GM21529 (cell line): ENCODE results near the gene NAP1L1.

ENCODE experiments used
- ATAC-seq: cut with Tn5 transposase; IDR thresholded peaks from one replicate; pipeline ENCODE4 v1.9.1; 2021; ENCODE audit not compliant: unreplicated experiment

Gene NAP1L1, protein sequence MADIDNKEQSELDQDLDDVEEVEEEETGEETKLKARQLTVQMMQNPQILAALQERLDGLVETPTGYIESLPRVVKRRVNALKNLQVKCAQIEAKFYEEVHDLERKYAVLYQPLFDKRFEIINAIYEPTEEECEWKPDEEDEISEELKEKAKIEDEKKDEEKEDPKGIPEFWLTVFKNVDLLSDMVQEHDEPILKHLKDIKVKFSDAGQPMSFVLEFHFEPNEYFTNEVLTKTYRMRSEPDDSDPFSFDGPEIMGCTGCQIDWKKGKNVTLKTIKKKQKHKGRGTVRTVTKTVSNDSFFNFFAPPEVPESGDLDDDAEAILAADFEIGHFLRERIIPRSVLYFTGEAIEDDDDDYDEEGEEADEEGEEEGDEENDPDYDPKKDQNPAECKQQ

DNA sequence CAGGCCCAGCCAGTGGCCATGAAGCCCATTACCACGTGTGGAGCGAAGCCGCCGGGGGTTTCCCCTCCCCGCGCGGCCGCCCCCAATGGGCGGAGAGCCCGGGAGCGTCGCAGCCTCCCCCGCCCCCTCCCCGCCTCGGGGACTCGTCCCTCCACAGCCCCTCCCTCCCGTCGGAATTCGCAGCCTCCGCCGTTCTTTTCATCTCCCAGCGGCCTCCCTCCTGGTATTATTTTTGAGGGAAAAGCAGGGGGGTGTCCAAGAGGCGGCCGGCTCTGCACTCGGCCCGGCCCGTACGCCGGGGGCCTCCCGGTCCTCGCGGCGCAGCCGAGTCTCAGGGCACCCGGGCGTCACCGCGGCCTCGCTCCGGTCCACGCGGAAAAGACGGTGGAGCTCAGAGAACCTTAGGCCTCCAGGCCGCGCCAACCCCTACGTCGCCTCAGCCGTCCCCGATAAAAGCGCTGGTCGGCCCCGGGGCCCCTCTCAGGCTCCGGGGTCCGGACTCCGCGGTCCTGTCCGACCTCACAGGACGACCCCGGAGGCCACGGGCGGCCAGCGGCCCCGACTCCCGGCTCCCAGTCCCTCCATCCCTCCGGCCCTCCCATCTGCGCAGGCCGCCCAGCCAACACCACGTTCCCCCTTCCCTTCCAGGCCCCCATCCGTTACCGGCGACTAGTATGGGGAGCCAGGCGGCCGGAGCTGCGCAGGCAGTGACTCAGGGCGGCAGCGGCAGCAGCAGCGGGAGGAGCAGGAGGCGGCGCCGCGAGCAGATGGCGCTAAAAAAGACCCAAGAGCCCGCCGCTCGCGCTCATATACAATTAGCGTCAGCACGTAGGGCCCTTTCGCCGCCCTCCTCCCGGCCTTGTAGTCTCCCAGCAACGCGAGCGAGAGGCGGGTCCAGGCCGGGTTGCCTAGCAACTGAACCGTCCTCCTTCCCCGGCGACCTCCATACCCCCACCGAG is at the start of gene NAP1L1:
TSS of gene NAP1L1 (minus strand) at position 782 of the 959 bp plus-strand sequence. CDS start 10,466 bp downstream, outside the sequence.
- peak; percentile 91 for ATAC-seq

DNA sequence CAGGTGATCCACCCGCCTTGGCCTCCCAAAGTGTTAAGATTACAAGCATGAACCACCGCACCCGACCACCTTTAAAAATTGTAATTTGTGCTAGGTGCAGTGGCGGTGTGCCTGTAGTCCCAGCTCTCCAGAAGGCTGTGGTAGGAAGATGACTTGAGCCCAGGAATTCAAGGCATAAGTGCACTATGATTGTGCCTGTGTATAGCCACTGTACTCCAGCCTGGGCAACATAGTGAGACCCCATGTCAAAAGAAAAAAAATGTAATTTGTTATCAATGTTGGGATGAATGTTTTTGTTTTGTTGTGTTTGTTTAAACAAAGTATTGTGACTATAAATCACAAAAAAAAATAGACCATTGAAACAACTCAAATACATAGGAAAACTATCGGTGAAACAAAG is 43.1 kb upstream of the NAP1L1 start:
- no peak for ATAC-seq

DNA sequence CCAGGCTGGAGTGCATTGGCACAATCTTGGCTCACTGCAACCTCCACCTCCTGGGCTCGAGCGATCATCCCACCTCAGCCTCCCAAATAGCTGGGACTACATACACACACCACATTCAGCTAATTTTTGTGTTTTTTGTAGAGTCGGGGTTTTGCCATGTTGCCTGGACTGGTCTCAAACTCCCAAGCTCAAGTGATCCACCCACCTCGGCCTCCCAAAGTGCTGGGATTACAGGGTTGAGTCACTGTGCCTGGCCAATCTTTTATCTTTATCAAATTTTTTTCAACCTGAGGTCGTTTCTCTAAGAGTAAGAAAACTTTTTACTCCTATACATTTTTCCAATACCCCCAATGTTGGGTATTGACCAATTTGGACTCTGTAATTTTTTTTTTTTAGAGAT is 40.0 kb upstream of the NAP1L1 start:
- ATAC-seq, result no peak

DNA sequence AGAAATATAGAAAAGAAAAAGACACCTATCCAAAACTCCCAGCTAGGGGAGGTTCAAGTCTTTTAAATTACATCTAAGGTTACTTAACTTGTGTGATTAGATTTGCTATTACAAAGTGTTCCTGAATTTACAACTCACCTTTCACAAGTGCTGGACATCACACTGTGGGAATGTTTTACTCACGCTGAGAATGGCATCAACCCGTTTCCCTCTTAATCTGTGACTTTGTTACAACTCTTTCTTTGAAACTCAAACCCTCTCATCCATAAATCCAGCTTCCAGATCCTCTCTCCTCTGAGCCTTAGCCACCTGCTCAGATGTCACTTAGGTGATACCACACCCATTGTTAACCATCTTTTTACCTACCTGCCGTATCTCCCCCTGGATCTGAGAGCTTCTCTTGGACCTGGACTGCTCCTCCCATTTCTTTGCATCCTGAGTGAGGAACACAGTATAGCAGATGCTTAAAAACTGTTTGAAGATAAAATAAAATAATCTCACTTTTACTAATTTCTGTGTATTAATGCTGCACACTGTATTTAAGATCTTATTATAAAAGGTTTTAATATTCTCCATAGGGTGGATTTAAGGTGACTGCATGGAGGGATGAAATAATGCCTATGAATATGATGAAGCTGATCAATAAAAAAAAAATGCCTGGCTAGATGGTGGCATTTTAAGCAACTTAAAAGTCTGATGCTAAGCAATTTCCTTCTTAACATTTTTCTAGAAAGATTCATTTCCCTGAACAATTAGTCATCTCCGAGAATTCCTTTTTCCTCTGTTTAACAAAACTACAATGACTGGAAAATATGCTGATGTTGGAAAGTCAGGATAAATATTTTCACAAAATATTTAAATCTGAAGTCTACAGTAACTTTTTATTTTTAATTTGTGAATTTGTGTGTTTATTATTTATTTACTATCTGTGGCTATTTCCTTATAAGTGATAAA is 39.1 kb upstream of the NAP1L1 start:
- no peak for ATAC-seq

DNA sequence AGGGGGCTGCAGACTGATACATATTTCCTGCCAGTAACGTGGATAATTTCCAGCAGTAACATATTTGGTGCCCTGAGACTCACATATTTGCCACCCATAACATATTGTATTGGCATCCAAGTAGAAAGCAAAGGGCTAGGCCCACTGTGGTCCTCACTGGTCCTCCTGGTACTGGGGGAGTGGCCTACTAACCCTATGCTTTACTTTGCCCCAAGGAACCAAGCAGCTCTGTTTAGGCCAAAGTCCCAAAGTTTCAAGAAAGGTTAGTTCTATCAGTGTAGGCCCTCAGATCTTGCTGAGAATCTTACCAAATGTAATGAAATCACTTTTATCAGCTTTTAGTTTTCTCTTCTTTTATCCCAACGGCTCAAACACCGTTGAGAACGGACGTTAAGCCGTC is 35.4 kb upstream of the NAP1L1 start:
- ATAC-seq, result no peak

DNA sequence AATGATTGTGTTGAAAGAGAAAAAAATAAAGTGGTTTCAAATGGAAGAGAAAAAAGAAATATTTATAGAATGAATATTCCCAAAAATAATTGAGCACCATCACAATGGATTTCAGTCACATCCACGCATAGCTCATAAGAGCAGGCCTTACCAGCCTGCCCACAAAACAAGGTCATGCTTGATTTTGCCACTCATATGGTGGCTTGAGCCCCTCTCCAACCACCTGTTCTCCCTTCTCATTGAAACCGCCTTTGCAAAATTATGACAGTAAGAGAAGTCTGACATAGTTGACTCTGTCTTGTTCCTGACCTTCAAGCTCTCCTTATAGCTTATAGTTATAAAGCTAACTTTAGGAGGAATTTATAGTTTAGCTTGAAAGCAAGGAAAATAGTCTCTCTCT is 33.3 kb upstream of the NAP1L1 start:
- no peak for ATAC-seq

DNA sequence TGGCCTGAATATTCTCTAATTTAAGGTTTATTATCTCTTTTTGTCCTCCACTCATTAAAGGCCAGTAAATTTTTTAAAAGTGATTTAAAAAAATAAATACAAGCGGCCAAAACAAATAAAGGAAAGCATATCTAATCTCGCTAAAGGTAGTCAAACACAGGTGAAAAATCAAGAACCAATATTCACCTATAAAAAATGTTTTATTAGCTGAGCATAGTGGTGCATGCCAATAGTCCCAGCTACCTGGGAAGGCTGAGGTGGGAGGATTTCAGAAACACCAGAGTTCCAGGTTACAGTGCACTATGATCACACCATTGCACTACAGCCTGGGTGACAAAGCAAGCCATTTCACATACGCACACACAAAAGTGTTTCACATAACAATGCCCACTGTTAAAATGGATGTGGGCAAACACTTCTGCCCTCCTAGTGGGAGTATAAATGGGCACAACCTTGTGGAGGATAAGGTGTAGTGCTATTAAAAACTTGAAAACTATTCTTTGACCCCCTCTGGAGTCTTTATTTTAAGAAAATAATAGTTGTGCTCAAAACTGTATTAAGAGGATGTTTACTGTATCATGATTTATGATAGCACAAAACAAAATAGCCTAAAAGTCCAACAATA is 32.7 kb upstream of the NAP1L1 start:
- no peak for ATAC-seq

DNA sequence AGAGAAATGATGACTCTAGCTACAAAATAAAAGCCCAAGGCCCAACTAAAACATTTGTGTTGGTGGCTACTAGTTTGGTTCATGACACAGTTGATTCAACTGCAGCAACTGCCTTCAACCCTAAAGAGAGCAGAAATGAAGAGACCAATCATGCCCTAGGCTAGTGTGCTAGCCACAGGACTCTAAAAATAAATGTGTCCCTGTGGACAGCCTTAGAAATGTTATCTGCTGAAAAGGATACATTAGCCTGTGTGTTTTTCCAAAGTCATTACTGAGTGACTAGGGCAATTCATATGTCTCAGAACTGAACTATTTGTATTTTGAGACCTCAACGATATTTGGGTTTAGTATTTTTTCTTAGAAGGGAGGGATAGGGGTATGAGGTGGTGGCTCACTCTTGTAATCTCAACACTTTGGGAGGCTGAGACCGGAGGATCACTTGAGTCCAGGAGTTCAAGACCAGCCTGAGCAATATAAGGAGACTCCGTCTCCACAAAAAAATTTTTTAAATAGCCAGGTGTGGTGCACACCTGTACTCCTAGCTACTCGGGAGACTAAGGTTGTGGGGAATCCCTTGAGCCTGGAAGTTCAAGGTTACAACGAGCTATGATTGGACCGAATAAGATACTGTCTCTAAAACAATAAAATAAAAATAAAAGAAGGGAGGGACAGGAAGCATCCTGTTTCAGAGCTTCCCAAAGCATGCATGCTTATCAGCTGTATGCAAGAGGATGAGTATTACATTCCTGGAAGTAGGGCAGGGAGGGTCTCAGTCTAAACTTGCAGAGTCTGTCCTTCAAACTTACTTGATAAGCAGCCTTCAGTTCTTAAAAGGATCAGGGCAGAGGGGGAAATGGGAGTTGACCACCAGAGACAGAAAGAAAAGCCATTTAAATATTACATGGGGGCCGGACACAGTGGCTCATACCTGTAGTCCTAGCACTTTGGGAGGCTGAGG is 29.6 kb upstream of the NAP1L1 start:
- ATAC-seq, result no peak

DNA sequence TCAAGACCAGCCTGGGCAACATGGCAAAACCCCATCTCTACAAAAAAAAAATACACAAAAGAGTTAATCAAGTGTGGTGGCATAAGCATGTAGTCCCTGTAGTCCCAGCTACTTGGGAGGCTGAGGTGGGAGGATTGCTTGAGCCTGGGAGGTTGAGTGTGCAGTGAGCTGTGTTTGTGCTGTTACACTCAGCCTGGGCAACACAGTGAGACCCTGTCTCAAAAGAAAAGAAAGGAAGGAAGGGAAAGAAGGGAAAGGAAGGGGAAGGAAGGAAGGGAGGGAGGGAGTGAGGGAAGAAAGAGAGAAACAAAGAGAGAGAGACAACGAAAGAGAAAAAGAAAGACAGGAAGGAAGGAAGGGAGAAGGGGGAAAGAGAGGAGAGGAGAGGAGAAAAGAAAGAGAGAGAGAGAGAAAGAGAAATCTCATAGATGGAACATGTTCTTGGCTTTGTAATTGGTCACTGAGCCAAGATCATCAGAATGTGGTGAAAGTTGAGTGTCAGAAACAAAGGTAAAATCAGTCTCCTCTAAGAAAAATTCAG is 26.8 kb upstream of the NAP1L1 start:
- no peak for ATAC-seq

DNA sequence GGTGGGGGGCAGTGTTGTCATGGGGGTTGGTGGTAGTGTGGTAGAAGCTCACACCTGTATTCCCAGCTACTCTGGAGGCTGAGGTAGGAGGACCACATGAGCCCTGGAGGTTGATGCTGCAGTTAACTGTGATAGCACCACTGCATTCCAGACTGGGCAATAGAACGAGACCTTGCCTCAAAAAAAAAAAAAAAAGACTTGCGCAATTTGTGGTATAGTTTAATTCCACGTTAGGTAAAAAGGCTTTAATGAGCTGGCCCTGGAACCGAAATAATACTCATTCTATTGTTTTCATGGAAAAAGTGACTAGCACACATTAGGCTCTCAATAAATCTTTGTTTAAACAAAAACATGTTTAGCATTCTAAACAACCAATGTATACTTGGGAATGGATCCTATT is 25.4 kb upstream of the NAP1L1 start:
- no peak for ATAC-seq

DNA sequence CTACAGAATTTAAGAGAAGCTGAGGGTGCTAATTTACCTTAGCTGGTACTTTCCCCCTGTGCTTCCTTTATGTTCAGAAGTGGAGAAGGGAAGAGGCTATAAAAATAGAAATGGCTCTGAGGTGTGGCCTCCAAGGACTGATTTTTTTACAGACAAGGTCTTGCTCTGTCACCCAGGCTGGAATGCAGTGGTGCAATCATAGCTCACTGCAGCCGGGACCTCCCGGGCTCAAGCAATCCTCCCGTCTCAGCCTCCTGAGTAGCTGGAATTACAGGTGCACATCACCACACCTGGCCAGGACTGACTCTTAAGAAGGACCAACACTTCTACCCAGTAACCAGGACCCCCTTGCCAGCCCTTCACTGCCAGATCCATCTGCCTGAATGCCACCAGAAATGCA is 23.9 kb upstream of the NAP1L1 start:
- no peak for ATAC-seq

DNA sequence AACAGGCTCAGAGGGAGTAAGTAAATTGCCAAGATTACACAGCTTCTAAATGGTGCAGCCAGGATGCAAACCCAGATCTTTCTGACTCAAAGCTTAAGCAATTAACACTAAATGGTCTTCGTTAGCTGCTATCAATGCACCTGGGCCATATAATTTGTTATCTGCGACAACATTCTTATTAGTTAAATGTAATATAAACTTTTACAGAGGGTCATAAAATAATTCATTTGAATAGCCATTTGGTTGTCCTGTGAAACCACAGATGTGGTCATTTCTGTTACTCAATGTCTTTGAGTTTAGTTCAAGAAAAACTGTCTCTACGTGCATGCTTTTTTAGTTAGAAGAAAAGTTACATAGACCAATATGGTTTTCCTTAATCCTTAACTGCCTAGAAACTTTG is 22.1 kb upstream of the NAP1L1 start:
- no peak for ATAC-seq

DNA sequence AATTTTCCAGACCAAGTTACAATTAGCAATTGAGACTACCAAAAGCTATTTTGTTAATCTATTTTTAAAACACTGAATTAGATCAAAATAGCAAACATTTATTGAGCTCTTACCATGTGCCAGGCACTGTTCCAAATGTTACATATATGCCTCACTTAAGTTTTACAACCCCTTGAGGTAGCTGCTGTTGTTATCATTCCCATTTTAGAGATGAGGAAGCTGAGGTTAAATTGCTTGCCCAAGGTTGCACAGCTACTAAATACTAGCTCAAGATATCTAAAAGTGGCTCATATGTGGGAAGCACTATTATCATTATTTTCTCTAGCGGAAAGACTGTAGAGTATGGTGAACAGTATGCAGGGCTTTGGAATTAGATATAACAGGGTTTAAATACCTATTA is 19.5 kb upstream of the NAP1L1 start:
- ATAC-seq, result no peak

DNA sequence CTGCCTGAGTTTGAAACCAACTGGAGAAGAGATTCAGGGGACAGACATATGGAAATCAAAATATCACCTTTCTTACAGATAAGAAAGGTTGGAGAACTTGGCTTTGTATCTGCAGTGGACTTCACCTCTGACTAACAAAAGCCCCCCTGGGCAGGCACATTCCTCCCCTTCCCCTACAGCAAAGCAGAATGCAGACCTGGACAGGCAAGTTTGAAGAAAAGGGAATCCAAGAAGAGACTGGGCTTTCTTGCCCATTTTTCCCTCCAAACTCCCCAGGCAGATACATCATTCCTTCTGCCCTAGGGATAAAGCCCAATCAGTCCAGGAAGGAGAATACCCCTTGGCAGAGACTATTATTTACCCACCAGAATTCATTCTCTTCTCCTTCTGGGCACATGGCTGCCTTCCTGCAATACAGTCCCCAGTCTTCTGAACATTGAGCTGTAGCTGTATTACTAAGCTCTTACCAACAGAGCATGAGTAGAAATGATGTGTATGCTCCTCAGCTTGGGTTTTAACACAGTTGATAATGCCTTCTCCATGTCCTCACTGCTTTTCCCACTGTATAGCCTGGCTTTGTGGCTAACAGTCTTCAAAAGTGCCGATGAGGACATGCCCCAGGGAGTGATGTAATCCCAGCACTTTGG is 17.4 kb upstream of the NAP1L1 start:
- ATAC-seq, result no peak

DNA sequence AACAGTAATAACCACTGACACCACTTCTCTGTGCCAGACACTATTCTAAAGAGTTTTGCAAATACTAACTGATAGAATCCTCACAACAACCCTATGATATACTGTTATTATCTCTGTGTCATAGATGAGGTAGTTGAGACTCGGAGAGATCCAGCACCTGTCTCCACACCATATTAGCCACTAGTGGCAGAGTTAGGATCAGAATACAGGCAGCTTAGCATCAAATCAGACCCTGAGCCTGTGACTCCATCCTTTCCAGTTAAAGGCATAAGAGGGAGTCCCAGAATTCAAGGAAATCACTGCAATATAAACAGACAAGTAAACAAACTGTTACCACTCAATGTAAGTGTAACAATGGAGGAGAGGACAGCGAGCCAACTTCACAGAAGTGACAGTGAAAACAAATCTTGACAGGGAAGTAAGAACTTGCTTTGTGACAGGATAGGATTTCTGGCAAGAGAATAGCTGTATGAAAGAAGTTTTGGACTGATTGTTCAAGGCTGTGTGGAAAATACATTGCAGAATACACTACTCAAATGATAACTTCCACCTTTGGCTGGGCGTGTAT is 11.7 kb upstream of the NAP1L1 start:
- ATAC-seq, result no peak

DNA sequence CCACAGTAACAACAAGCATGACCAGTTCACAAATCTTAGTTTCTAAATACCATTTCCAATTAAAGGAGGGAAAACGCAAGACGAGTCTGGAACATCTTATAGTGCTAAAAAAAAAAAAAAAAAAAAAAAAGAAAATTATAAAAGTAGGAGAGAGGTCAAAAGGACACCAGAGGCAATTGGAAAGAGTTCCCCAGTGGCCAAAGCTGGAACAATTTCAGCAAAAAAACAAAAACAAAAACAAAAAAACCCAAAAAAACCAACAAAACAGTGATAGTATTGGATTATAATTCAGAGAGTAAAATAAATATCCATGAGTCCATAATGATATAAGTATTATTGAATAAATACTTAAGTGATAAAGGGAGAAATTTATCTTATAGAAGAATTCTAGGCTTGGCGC is 10.3 kb upstream of the NAP1L1 start:
- no peak for ATAC-seq

DNA sequence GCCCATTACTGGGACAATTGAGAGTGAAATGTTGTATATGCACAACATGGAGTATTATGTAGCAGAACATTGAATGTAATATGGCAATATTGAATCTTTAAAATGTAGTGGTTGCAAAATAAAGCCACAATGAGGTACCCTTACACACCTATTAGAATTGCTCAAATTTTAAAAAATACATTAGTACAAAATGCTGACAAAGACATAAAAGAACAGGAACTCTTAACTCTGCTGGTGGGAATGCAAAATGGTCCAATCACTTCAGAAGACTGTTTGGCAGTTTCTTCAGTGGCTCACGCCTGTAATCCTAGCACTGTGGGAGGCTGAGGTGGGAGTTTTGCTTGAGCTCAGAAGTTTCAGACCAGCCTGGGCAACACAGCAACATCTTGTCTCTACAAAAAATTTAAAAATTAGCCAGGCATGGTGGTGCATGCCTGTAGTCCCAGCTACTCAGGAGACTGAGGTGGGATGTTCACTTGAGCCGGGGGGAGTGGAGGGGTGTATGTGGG is 6.8 kb upstream of the NAP1L1 start:
- no peak for ATAC-seq

DNA sequence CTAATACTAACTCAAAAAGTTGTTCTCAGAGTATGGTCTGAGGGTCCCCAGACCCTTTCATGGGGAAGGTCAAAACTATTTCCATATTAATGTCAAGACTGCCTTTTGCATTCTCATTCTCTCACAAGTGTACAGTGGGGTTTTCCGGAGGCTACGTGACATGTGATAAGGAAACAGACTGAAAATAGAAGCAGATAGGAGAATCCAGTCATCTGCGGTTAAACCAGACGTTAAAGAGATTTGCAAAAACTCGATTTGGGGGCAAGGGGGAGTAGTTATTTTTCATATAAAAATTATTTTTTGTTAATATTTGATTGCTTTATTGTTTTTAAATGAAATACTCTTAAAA is 1.0 kb upstream of the NAP1L1 start:
- no peak for ATAC-seq
